ENCODE measurements around the gene INTS14.
"Not testable (repeated sequence)": the region's sequence is repeated elsewhere in the genome, so short reads cannot be mapped to it uniquely, and the experiment has no call there.

INTS14 gene

GRCh38 chr15:65630760-65631159, 19.8 kb upstream of the INTS14 start:
- H3K27ac ChIP-seq (ENCODE audit: low read depth, low read length), result no peak overlapping the region
- no peaks in the 10 kb centered on the region for H3K36me3 ChIP-seq (ENCODE audit: control insufficient read depth, insufficient read depth, low read length)
- H3K9me3 ChIP-seq (ENCODE audit: control insufficient read depth, insufficient read depth, low read depth, low read length), result no peaks in the 10 kb centered on the region
- H3K9ac ChIP-seq (ENCODE audit: low read length), result no peak overlapping the region
- H3K4me3 ChIP-seq (ENCODE audit: low read depth, low read length), result no peak overlapping the region
- no peaks in the 10 kb centered on the region for H3K27me3 ChIP-seq (ENCODE audit: control insufficient read depth, insufficient read depth, low read length)
- peaks cover 3% of the 10 kb centered on the region; the same call in 1 of the 2 replicates for H3K4me1 ChIP-seq (ENCODE audit: control insufficient read depth, insufficient read depth, low read length)

GRCh38 chr15:65629548-65629947, 18.6 kb upstream of the INTS14 start:
- Histone ChIP-seq H3K4me3 (ENCODE audit: low read depth, low read length) (no peak overlapping the region), H3K9ac (ENCODE audit: low read length) (no peak overlapping the region), H3K9me3 (ENCODE audit: control insufficient read depth, insufficient read depth, low read depth, low read length) (no peaks in the 10 kb centered on the region), H3K27me3 (ENCODE audit: control insufficient read depth, insufficient read depth, low read length) (no peaks in the 10 kb centered on the region), H3K4me1 (ENCODE audit: control insufficient read depth, insufficient read depth, low read length) (peaks cover 3% of the 10 kb centered on the region; the same call in 1 of the 2 replicates), H3K27ac (ENCODE audit: low read depth, low read length) (no peak overlapping the region), H3K36me3 (ENCODE audit: control insufficient read depth, insufficient read depth, low read length) (0 out of 2 replicates have a peak, but pooled peaks cover under 1% of the 10 kb centered on the region)

GRCh38 chr15:65626856-65627255, 15.9 kb upstream of the INTS14 start:
- Histone ChIP-seq H3K4me3 (ENCODE audit: low read depth, low read length) (no peak overlapping the region), H3K9ac (ENCODE audit: low read length) (no peak overlapping the region), H3K9me3 (ENCODE audit: control insufficient read depth, insufficient read depth, low read depth, low read length) (no peaks in the 10 kb centered on the region), H3K36me3 (ENCODE audit: control insufficient read depth, insufficient read depth, low read length) (0 out of 2 replicates have a peak, but pooled peaks cover 4% of the 10 kb centered on the region), H3K4me1 (ENCODE audit: control insufficient read depth, insufficient read depth, low read length) (peaks cover 3% of the 10 kb centered on the region; the same call in 1 of the 2 replicates), H3K27me3 (ENCODE audit: control insufficient read depth, insufficient read depth, low read length) (no peaks in the 10 kb centered on the region), H3K27ac (ENCODE audit: low read depth, low read length) (no peak overlapping the region)

- H3K4me3 ChIP-seq (ENCODE audit: low read depth, low read length), result no peak overlapping the region
- no peak overlapping the region for H3K27ac ChIP-seq (ENCODE audit: low read depth, low read length)
- 0 out of 2 replicates have a peak, but pooled peaks cover 4% of the 10 kb centered on the region for H3K36me3 ChIP-seq (ENCODE audit: control insufficient read depth, insufficient read depth, low read length)
- H3K4me1 ChIP-seq (ENCODE audit: control insufficient read depth, insufficient read depth, low read length), result peaks cover 16% of the 10 kb centered on the region
- H3K9me3 ChIP-seq (ENCODE audit: control insufficient read depth, insufficient read depth, low read depth, low read length), result no peaks in the 10 kb centered on the region
- H3K27me3 ChIP-seq (ENCODE audit: control insufficient read depth, insufficient read depth, low read length), result no peaks in the 10 kb centered on the region
- no peak overlapping the region for H3K9ac ChIP-seq (ENCODE audit: low read length)
Measured at GRCh38 chr15:65623103-65623502, 12.2 kb upstream of the INTS14 start.

- 0 out of 2 replicates have a peak, but pooled peaks cover 4% of the 10 kb centered on the region for H3K36me3 ChIP-seq (ENCODE audit: control insufficient read depth, insufficient read depth, low read length)
- peaks cover 16% of the 10 kb centered on the region for H3K4me1 ChIP-seq (ENCODE audit: control insufficient read depth, insufficient read depth, low read length)
- no peak within 1 kb of the TSS for H3K4me3 ChIP-seq (ENCODE audit: low read depth, low read length)
- H3K27me3 ChIP-seq (ENCODE audit: control insufficient read depth, insufficient read depth, low read length), result no peaks in the 10 kb centered on the region
- no peaks in the 10 kb centered on the region for H3K9me3 ChIP-seq (ENCODE audit: control insufficient read depth, insufficient read depth, low read depth, low read length)
- no peak within 1 kb of the TSS for H3K9ac ChIP-seq (ENCODE audit: low read length)
- H3K27ac ChIP-seq (ENCODE audit: low read depth, low read length), result no peak within 1 kb of the TSS
Measured at GRCh38 chr15:65621638-65622037, 10.7 kb upstream of the INTS14 start, which contains the start of gene SLC24A1. SLC24A1 (plus strand) TSS chr15:65621938; CDS start chr15:65624081, 2,143 bp downstream.

GRCh38 chr15:65620833-65621232, 9.9 kb upstream of the INTS14 start:
- H3K27me3 ChIP-seq (ENCODE audit: control insufficient read depth, insufficient read depth, low read length), result no peaks in the 10 kb centered on the region
- H3K9me3 ChIP-seq (ENCODE audit: control insufficient read depth, insufficient read depth, low read depth, low read length), result no peaks in the 10 kb centered on the region
- no peak overlapping the region for H3K27ac ChIP-seq (ENCODE audit: low read depth, low read length)
- no peak overlapping the region for H3K4me3 ChIP-seq (ENCODE audit: low read depth, low read length)
- peaks cover 16% of the 10 kb centered on the region for H3K4me1 ChIP-seq (ENCODE audit: control insufficient read depth, insufficient read depth, low read length)
- H3K36me3 ChIP-seq (ENCODE audit: control insufficient read depth, insufficient read depth, low read length), result 0 out of 2 replicates have a peak, but pooled peaks cover 4% of the 10 kb centered on the region
- no peak overlapping the region for H3K9ac ChIP-seq (ENCODE audit: low read length)

- no peaks in the 10 kb centered on the region for H3K27me3 ChIP-seq (ENCODE audit: control insufficient read depth, insufficient read depth, low read length)
- H3K36me3 ChIP-seq (ENCODE audit: control insufficient read depth, insufficient read depth, low read length), result 0 out of 2 replicates have a peak, but pooled peaks cover 4% of the 10 kb centered on the region
- H3K9ac ChIP-seq (ENCODE audit: low read length), result no peak overlapping the region
- H3K9me3 ChIP-seq (ENCODE audit: control insufficient read depth, insufficient read depth, low read depth, low read length), result no peaks in the 10 kb centered on the region
- H3K4me1 ChIP-seq (ENCODE audit: control insufficient read depth, insufficient read depth, low read length), result peaks cover 16% of the 10 kb centered on the region
- no peak overlapping the region for H3K4me3 ChIP-seq (ENCODE audit: low read depth, low read length)
- no peak overlapping the region for H3K27ac ChIP-seq (ENCODE audit: low read depth, low read length)
Measured at GRCh38 chr15:65619626-65620290, 8.8 kb upstream of the INTS14 start.

- Histone ChIP-seq H3K9ac (ENCODE audit: low read length) (no peak overlapping the region), H3K9me3 (ENCODE audit: control insufficient read depth, insufficient read depth, low read depth, low read length) (no peaks in the 10 kb centered on the region), H3K36me3 (ENCODE audit: control insufficient read depth, insufficient read depth, low read length) (no peaks in the 10 kb centered on the region), H3K27ac (ENCODE audit: low read depth, low read length) (no peak overlapping the region), H3K4me3 (ENCODE audit: low read depth, low read length) (no peak overlapping the region), H3K27me3 (ENCODE audit: control insufficient read depth, insufficient read depth, low read length) (no peaks in the 10 kb centered on the region), H3K4me1 (ENCODE audit: control insufficient read depth, insufficient read depth, low read length) (peaks cover 16% of the 10 kb centered on the region)
Measured at GRCh38 chr15:65618560-65619109, 7.7 kb upstream of the INTS14 start.

- not testable (repeated sequence) for H3K27ac ChIP-seq (ENCODE audit: low read depth, low read length); H3K4me3 ChIP-seq (ENCODE audit: low read depth, low read length); H3K36me3 ChIP-seq (ENCODE audit: control insufficient read depth, insufficient read depth, low read length); H3K9me3 ChIP-seq (ENCODE audit: control insufficient read depth, insufficient read depth, low read depth, low read length); H3K27me3 ChIP-seq (ENCODE audit: control insufficient read depth, insufficient read depth, low read length); H3K9ac ChIP-seq (ENCODE audit: low read length)
- peaks cover 29% of the 10 kb centered on the region for H3K4me1 ChIP-seq (ENCODE audit: control insufficient read depth, insufficient read depth, low read length)
Measured at GRCh38 chr15:65615887-65616286, 5.0 kb upstream of the INTS14 start.

- Histone ChIP-seq H3K9ac (ENCODE audit: low read length) (no peak overlapping the region), H3K9me3 (ENCODE audit: control insufficient read depth, insufficient read depth, low read depth, low read length) (no peaks in the 10 kb centered on the region), H3K36me3 (ENCODE audit: control insufficient read depth, insufficient read depth, low read length) (no peaks in the 10 kb centered on the region), H3K4me1 (ENCODE audit: control insufficient read depth, insufficient read depth, low read length) (peaks cover 14% of the 10 kb centered on the region), H3K4me3 (ENCODE audit: low read depth, low read length) (no peak overlapping the region), H3K27me3 (ENCODE audit: control insufficient read depth, insufficient read depth, low read length) (no peaks in the 10 kb centered on the region), H3K27ac (ENCODE audit: low read depth, low read length) (no peak overlapping the region)
Measured at GRCh38 chr15:65612949-65613744, 2.2 kb upstream of the INTS14 start.

GRCh38 chr15:65612616-65612946, 1.6 kb upstream of the INTS14 start:
- H3K4me1 ChIP-seq (ENCODE audit: control insufficient read depth, insufficient read depth, low read length), result peaks cover 13% of the 10 kb centered on the region
- H3K27me3 ChIP-seq (ENCODE audit: control insufficient read depth, insufficient read depth, low read length), result no peaks in the 10 kb centered on the region
- peak overlapping the region; percentile 76 for H3K9ac ChIP-seq (ENCODE audit: low read length)
- no peaks in the 10 kb centered on the region for H3K9me3 ChIP-seq (ENCODE audit: control insufficient read depth, insufficient read depth, low read depth, low read length)
- H3K27ac ChIP-seq (ENCODE audit: low read depth, low read length), result no peak overlapping the region
- H3K4me3 ChIP-seq (ENCODE audit: low read depth, low read length), result no peak overlapping the region
- no peaks in the 10 kb centered on the region for H3K36me3 ChIP-seq (ENCODE audit: control insufficient read depth, insufficient read depth, low read length)

Measured in HUES6 (cell line).